PFSK-1 (cell line): Measurements from ENCODE around the gene SMAD3.

ENCODE experiments used
- FOXP2 ChIP-seq: optimal IDR thresholded peaks from 2 replicates; pipeline ENCODE3; 2011; ENCODE audit warnings: borderline replicate concordance, control low read depth, inconsistent platforms; ENCODE audit not compliant: insufficient read depth; ENCODE audit errors: extremely low read length, extremely low read depth
- POLR2AphosphoS5 ChIP-seq: IDR thresholded peaks from 2 replicates; pipeline ENCODE4 v1.6.1; 2012; ENCODE audit warnings: low read depth, mild to moderate bottlenecking, control low read depth, low read length, moderate library complexity
- SIN3A ChIP-seq: IDR thresholded peaks from 2 replicates; pipeline ENCODE4 v1.6.1; 2012; ENCODE audit warnings: mild to moderate bottlenecking, low read length, moderate library complexity, borderline replicate concordance; ENCODE audit not compliant: insufficient read depth
- TAF1 ChIP-seq: IDR thresholded peaks from 2 replicates; pipeline ENCODE4 v1.6.1; 2012; ENCODE audit warnings: low read length, control low read depth, borderline replicate concordance; ENCODE audit not compliant: insufficient read depth
- TF ChIP-seq, protein P1 (sequence below), 2 experiments: IDR thresholded peaks; 2 replicates each; pipeline versions ENCODE4 v1.6.1 to v1.8.0; 2011 to 2012; ENCODE audit warnings: low read depth in 2 of 2, low read length in 2 of 2, control low read depth in 1 of 2, inconsistent platforms in 1 of 2, mild to moderate bottlenecking in 1 of 2, moderate library complexity in 1 of 2; ENCODE audit not compliant: insufficient read depth in 1 of 2

Gene SMAD3

GRCh38 chr15:67179411-67179995 lies 114.1 kb downstream of the SMAD3 start:
- TF ChIP-seq, protein P1, sequence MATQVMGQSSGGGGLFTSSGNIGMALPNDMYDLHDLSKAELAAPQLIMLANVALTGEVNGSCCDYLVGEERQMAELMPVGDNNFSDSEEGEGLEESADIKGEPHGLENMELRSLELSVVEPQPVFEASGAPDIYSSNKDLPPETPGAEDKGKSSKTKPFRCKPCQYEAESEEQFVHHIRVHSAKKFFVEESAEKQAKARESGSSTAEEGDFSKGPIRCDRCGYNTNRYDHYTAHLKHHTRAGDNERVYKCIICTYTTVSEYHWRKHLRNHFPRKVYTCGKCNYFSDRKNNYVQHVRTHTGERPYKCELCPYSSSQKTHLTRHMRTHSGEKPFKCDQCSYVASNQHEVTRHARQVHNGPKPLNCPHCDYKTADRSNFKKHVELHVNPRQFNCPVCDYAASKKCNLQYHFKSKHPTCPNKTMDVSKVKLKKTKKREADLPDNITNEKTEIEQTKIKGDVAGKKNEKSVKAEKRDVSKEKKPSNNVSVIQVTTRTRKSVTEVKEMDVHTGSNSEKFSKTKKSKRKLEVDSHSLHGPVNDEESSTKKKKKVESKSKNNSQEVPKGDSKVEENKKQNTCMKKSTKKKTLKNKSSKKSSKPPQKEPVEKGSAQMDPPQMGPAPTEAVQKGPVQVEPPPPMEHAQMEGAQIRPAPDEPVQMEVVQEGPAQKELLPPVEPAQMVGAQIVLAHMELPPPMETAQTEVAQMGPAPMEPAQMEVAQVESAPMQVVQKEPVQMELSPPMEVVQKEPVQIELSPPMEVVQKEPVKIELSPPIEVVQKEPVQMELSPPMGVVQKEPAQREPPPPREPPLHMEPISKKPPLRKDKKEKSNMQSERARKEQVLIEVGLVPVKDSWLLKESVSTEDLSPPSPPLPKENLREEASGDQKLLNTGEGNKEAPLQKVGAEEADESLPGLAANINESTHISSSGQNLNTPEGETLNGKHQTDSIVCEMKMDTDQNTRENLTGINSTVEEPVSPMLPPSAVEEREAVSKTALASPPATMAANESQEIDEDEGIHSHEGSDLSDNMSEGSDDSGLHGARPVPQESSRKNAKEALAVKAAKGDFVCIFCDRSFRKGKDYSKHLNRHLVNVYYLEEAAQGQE (IDR thresholded peaks at IDR 0.05; ENCODE audit: insufficient read depth in 1 of 2, low read depth in 2 of 2, low read length in 2 of 2): no peak
- TF ChIP-seq POLR2AphosphoS5: no peak
- no peak for TF ChIP-seq SIN3A
- TF ChIP-seq FOXP2: no peak
- no peak for TF ChIP-seq TAF1

DNA sequence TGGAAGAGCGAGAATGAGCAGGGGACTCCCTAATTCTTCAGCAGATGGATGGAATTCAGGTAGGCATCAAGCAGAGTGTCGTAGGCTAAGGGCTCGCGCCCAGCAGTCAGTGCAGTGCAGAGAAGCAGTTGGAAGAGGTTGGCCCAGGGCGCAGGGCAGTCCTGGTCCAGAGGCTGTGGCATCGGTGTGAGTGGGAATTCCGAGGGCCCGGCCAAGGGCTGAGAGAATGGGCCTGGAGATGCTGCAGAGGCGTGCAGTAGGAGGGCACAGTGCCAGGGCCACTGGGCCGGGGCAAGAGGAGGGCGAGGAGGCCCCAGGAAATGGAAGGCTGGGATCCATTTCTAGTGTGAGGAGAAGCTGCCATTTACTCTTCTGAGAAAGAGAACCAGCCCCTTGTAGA lies 114.6 kb downstream of the SMAD3 start:
- TF ChIP-seq SIN3A (no peak), TAF1 (no peak), POLR2AphosphoS5 (no peak), FOXP2 (no peak)
- TF ChIP-seq, protein P1 (IDR thresholded peaks at IDR 0.05; ENCODE audit: insufficient read depth in 1 of 2, low read depth in 2 of 2, low read length in 2 of 2): no peak

GRCh38 chr15:67180514-67181191 lies 115.3 kb downstream of the SMAD3 start:
- no peak for TF ChIP-seq TAF1
- TF ChIP-seq, protein P1 (IDR thresholded peaks at IDR 0.05; ENCODE audit: insufficient read depth in 1 of 2, low read depth in 2 of 2, low read length in 2 of 2): no peak

GRCh38 chr15:67181221-67181639 lies 115.8 kb downstream of the SMAD3 start:
- no peak for TF ChIP-seq POLR2AphosphoS5
- no peak for TF ChIP-seq FOXP2
- no peak for TF ChIP-seq TAF1

DNA sequence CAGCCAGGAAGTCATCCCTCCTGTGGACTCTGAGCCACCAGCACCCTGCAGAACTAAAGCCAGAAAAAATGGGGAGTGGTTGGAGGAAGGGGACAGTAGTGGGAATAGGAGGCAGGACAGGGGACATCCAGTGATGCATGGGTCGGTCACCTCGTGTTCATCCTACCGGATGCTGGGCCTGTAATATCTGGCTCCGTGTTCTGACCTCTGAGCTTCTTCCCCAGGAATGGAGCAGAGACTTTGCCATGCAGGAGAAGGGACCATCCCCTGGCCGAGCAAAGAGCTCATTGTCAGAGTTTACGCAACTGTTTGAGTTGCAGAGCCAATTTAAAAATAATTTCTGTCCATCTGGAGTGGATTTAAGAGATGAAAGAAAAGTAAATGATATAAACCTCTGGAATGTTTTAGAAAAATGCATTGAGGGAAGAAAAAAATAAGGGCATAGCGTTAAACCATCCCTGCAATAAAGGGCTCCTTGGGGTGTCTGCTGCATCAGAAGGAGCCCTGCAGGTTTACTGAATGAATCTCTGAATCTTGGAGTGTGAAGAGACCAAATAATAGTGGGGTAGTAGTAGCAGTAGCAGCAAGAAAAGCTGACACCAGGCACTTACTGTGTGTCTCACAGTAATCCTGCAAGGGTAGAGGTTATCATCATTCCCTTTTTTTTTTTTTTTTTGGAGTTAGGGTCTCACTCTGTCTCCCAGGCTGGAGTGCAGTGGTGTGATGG lies 118.2 kb downstream of the SMAD3 start:
- TF ChIP-seq TAF1 (no peak), FOXP2 (no peak), POLR2AphosphoS5 (no peak), SIN3A (no peak)
- TF ChIP-seq, protein P1 (IDR thresholded peaks at IDR 0.05; ENCODE audit: insufficient read depth in 1 of 2, low read depth in 2 of 2, low read length in 2 of 2): no peak
